T-helper 22 cell (primary cell): ENCODE data around the gene ASB14.
"Not testable (repeated sequence)": the region's sequence is repeated elsewhere in the genome, so short reads cannot be mapped to it uniquely, and the experiment has no call there.

Source experiments
- DNase-seq: peaks from one replicate; pipeline ENCODE4 v3.0.0-alpha.2; 2020; ENCODE audit warnings: low read depth

Gene ASB14

GRCh38 chr3:57292159-57292896 lies at the start of gene ASB14:
Gene ASB14, minus strand, starts transcription at chr3:57292685. Its CDS starts 652 bp downstream, at chr3:57292033.
- no peak for DNase-seq

- not testable (repeated sequence) for DNase-seq
Observed at GRCh38 chr3:57339071-57339642, 46.7 kb upstream of the ASB14 start.

GRCh38 chr3:57338272-57339070 lies 46.0 kb upstream of the ASB14 start:
- not testable (repeated sequence) for DNase-seq

- DNase-seq: no peak
Observed at GRCh38 chr3:57335283-57335938, 42.9 kb upstream of the ASB14 start.

GRCh38 chr3:57331078-57331610 lies 38.7 kb upstream of the ASB14 start:
- no peak for DNase-seq

- DNase-seq: not testable (repeated sequence)
Observed at GRCh38 chr3:57326498-57326897, 34.0 kb upstream of the ASB14 start.

- DNase-seq: no peak
Observed at GRCh38 chr3:57314204-57314603, 21.7 kb upstream of the ASB14 start.

- DNase-seq: no peak
Observed at GRCh38 chr3:57309769-57310360, 17.4 kb upstream of the ASB14 start.

GRCh38 chr3:57303520-57303919 lies 11.0 kb upstream of the ASB14 start:
- DNase-seq: not testable (repeated sequence)

GRCh38 chr3:57298041-57298440 lies 5.6 kb upstream of the ASB14 start:
- no peak for DNase-seq

GRCh38 chr3:57292897-57293526 lies 527 bp upstream of the ASB14 start:
- no peak for DNase-seq

- no peak for DNase-seq
Observed at GRCh38 chr3:57288403-57288802, 4.1 kb downstream of the ASB14 start.

GRCh38 chr3:57287205-57287604 lies 5.3 kb downstream of the ASB14 start:
- no peak for DNase-seq

GRCh38 chr3:57283334-57283733 lies 9.2 kb downstream of the ASB14 start:
- DNase-seq: no peak

GRCh38 chr3:57281715-57282114 lies 10.8 kb downstream of the ASB14 start:
- no peak for DNase-seq

GRCh38 chr3:57279685-57280084 lies 12.8 kb downstream of the ASB14 start:
- no peak for DNase-seq

GRCh38 chr3:57278237-57278636 lies 14.2 kb downstream of the ASB14 start:
- no peak for DNase-seq

- DNase-seq: no peak
Observed at GRCh38 chr3:57275393-57275792, 17.1 kb downstream of the ASB14 start.

GRCh38 chr3:57274845-57275244 lies 17.6 kb downstream of the ASB14 start:
- no peak for DNase-seq

GRCh38 chr3:57268416-57268815 lies 24.1 kb downstream of the ASB14 start:
- DNase-seq: no peak

GRCh38 chr3:57261929-57262328 lies 30.6 kb downstream of the ASB14 start:
- no peak for DNase-seq
